Panc1 (cell line): ENCODE measurements around the gene PRKAR2B. TPM values are rescaled to one million over a fixed set of nuclear protein-coding genes. Genes with fewer than 3 reads are reported as not detected.

Experiments
- ATAC-seq: fragments of 200-7000 bp; cut with Tn5 transposase; 2 replicates; pipeline ENCODE4 v1.9.1; 2020; ENCODE audit warnings: mild to moderate bottlenecking, moderate library complexity
- BruUV-seq: library from RNA; stranded (reverse); fragments of 400-500 nt; replicated peaks from 2 replicates; lab custom pipeline; 2021; lab: Mats Ljungman, UMichigan
- CTCF ChIA-PET: fragments of 300-600 bp; sonication (Branson Sonifier 250); formaldehyde crosslinking; loops from one replicate; lab custom pipeline; 2022; ENCODE audit warnings: antibody characterized with exemption; lab: Charles Lee
- POLR2A ChIA-PET: fragments of 300-600 bp; sonication (Branson Sonifier 250); formaldehyde crosslinking; loops from one replicate; lab custom pipeline; 2022; ENCODE audit warnings: antibody characterized with exemption; lab: Charles Lee
- DNase-seq: peaks from one replicate; pipeline ENCODE4 v3.0.0-alpha.2; 2010; ENCODE audit warnings: low read depth, low spot score
- H3K27ac ChIP-seq: 2 replicates; pipeline ENCODE4 v1.5.1; 2011; ENCODE audit warnings: mild to moderate bottlenecking, low read length, inconsistent platforms
- H3K27me3 ChIP-seq: fragments of 200-500 bp; sonication (Bioruptor generic); 2 replicates; pipeline ENCODE4 v1.6.0; 2014; ENCODE audit warnings: low read length, inconsistent platforms; ENCODE audit not compliant: control insufficient read depth, insufficient read depth
- H3K36me3 ChIP-seq: fragments of 200-500 bp; sonication (Bioruptor generic); 2 replicates; pipeline ENCODE4 v1.5.1; 2014; ENCODE audit warnings: inconsistent platforms, mild to moderate bottlenecking, low read length, moderate library complexity; ENCODE audit not compliant: control insufficient read depth, insufficient read depth
- H3K4me1 ChIP-seq: 2 replicates; pipeline ENCODE4 v1.5.1; 2011; ENCODE audit warnings: inconsistent platforms, mild to moderate bottlenecking, low read length, moderate library complexity; ENCODE audit not compliant: control insufficient read depth, insufficient read depth
- H3K4me3 ChIP-seq, 2 experiments: 2 replicates each; pipeline ENCODE4 v1.5.1; 2011 to 2012; ENCODE audit warnings: low read depth in 2 of 2, low read length in 2 of 2, mild to moderate bottlenecking in 2 of 2, inconsistent platforms in 1 of 2, moderate library complexity in 1 of 2
- H3K9me3 ChIP-seq: fragments of 200-500 bp; sonication (Bioruptor generic); 2 replicates; pipeline ENCODE4 v1.5.1; 2014; ENCODE audit warnings: low read depth, mild to moderate bottlenecking, inconsistent platforms, low read length, moderate library complexity; ENCODE audit not compliant: control insufficient read depth, insufficient read depth
- POLR2AphosphoS5 ChIP-seq: IDR thresholded peaks from 2 replicates; pipeline ENCODE4 v1.6.1; 2012; ENCODE audit warnings: mild to moderate bottlenecking, low read depth, low read length, moderate library complexity
- SIN3A ChIP-seq: IDR thresholded peaks from 2 replicates; pipeline ENCODE4 v1.6.1; 2012; ENCODE audit warnings: low read depth, mild to moderate bottlenecking, low read length, moderate library complexity, borderline replicate concordance; ENCODE audit not compliant: insufficient read depth
- TCF7L2 ChIP-seq: IDR thresholded peaks from 2 replicates; pipeline ENCODE4 v1.6.1; 2011; ENCODE audit warnings: mild to moderate bottlenecking, low read depth, low read length, inconsistent platforms
- in situ Hi-C: cut with HindIII; loops from 2 replicates; pipeline ENCODE4 v1.10.0; 2016; ENCODE audit warnings: low sequenced_read_pairs, low pct_unique_long_range_greater_than_20kb
- intact Hi-C: fragments of 100-400 bp; cut with micrococcal nuclease; formaldehyde crosslinking; loops from one replicate; pipeline ENCODE4 v1.10.0; 2022; ENCODE audit not compliant: unreplicated experiment
- total RNA-seq: library from RNA; stranded (reverse); gene quantifications from one replicate; pipeline ENCODE4 v1.2.1, GENCODE V29; 2021; ENCODE audit not compliant: unreplicated experiment
- TF ChIP-seq, protein P1 (sequence below), 2 experiments: IDR thresholded peaks; 2 replicates each; pipeline ENCODE4 v1.6.1; 2011 to 2012; ENCODE audit warnings: low read depth in 2 of 2, control low read depth in 1 of 2, low read length in 1 of 2, mild to moderate bottlenecking in 1 of 2, moderate library complexity in 1 of 2; ENCODE audit not compliant: insufficient read depth in 1 of 2
- TF ChIP-seq, protein P2 (sequence below): fragments of 450-650 bp; IDR thresholded peaks from 2 replicates; pipeline ENCODE4 v1.5.1; 2017; ENCODE audit warnings: mild to moderate bottlenecking

Gene PRKAR2B
- total RNA-seq, 1 experiment from 2014 or later: 0.51 TPM

DNA sequence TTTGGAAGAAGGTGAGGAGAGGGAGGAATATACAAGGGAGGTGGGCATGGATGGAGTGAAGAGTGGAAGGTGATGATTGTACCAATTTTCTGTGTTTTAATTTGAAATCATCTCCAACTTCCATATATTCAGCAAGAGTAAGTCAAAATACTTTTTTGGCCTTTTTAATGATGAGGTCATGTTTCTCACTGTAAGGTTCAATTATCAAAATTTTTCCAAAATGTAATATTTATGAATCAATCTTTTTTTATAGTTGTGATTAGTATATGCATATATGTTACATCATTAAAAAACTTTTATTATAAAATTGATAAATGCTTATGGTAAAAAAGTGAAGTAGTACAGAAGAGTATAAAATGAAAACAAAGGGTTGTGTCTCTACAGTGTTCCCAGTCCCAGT lies 40.7 kb downstream of the PRKAR2B start:
- Histone ChIP-seq H3K9me3 (no peaks in the 10 kb centered on the region), H3K4me1 (no peaks in the 10 kb centered on the region), H3K27me3 (no peaks in the 10 kb centered on the region; the same call in 1 of the 2 replicates), H3K36me3 (no peaks in the 10 kb centered on the region; the same call in 1 of the 2 replicates), H3K4me3 (no peak overlapping the region), H3K27ac (no peak overlapping the region)
- ATAC-seq: no peak
- no peak for DNase-seq
- in situ Hi-C loops (no loop called here), intact Hi-C loops (no loop called here)
- TF ChIP-seq TCF7L2 (no peak), POLR2AphosphoS5 (no peak), SIN3A (no peak)
- TF ChIP-seq, protein P1, sequence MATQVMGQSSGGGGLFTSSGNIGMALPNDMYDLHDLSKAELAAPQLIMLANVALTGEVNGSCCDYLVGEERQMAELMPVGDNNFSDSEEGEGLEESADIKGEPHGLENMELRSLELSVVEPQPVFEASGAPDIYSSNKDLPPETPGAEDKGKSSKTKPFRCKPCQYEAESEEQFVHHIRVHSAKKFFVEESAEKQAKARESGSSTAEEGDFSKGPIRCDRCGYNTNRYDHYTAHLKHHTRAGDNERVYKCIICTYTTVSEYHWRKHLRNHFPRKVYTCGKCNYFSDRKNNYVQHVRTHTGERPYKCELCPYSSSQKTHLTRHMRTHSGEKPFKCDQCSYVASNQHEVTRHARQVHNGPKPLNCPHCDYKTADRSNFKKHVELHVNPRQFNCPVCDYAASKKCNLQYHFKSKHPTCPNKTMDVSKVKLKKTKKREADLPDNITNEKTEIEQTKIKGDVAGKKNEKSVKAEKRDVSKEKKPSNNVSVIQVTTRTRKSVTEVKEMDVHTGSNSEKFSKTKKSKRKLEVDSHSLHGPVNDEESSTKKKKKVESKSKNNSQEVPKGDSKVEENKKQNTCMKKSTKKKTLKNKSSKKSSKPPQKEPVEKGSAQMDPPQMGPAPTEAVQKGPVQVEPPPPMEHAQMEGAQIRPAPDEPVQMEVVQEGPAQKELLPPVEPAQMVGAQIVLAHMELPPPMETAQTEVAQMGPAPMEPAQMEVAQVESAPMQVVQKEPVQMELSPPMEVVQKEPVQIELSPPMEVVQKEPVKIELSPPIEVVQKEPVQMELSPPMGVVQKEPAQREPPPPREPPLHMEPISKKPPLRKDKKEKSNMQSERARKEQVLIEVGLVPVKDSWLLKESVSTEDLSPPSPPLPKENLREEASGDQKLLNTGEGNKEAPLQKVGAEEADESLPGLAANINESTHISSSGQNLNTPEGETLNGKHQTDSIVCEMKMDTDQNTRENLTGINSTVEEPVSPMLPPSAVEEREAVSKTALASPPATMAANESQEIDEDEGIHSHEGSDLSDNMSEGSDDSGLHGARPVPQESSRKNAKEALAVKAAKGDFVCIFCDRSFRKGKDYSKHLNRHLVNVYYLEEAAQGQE (IDR thresholded peaks at IDR 0.05; ENCODE audit: insufficient read depth in 1 of 2, low read depth in 2 of 2, low read length in 1 of 2): no peak
- TF ChIP-seq, protein P2, sequence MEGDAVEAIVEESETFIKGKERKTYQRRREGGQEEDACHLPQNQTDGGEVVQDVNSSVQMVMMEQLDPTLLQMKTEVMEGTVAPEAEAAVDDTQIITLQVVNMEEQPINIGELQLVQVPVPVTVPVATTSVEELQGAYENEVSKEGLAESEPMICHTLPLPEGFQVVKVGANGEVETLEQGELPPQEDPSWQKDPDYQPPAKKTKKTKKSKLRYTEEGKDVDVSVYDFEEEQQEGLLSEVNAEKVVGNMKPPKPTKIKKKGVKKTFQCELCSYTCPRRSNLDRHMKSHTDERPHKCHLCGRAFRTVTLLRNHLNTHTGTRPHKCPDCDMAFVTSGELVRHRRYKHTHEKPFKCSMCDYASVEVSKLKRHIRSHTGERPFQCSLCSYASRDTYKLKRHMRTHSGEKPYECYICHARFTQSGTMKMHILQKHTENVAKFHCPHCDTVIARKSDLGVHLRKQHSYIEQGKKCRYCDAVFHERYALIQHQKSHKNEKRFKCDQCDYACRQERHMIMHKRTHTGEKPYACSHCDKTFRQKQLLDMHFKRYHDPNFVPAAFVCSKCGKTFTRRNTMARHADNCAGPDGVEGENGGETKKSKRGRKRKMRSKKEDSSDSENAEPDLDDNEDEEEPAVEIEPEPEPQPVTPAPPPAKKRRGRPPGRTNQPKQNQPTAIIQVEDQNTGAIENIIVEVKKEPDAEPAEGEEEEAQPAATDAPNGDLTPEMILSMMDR: no peak
- ChIA-PET POLR2A (no interaction called here), CTCF (no interaction called here)
- BruUV-seq: no TSS peak

DNA sequence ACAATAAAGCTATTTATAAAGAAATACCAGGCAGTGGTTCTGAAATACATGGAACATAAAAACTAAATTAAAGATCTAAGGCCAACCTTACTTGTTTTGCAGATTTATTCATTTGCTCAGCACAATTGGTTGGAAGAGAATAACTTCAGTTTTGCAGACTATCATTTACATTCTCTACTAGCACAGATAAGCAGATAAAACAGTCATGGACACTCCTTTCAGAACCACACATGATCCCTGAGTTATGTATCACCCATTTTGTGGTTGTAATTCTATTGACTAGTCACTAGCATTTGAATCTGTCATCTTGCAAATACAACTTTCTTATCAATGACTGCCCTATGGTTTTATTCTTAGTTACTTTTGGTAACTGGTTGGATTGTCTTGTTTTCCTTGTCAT lies 45.1 kb downstream of the PRKAR2B start:
- no peak for ATAC-seq
- DNase-seq: no peak
- H3K4me3 ChIP-seq: no peak overlapping the region
- ChIA-PET POLR2A (no interaction called here), CTCF (no interaction called here)
- H3K4me1 ChIP-seq: no peaks in the 10 kb centered on the region
- intact Hi-C loops (no loop called here), in situ Hi-C loops (no loop called here)
- H3K27ac ChIP-seq: no peak overlapping the region
- BruUV-seq: no TSS peak
- H3K36me3 ChIP-seq: no peaks in the 10 kb centered on the region
- no peaks in the 10 kb centered on the region for H3K9me3 ChIP-seq
- no peaks in the 10 kb centered on the region; the same call in 1 of the 2 replicates for H3K27me3 ChIP-seq
- TF ChIP-seq, protein P2: no peak
- TF ChIP-seq TCF7L2 (no peak), SIN3A (no peak), POLR2AphosphoS5 (no peak)
- TF ChIP-seq, protein P1 (IDR thresholded peaks at IDR 0.05; ENCODE audit: insufficient read depth in 1 of 2, low read depth in 2 of 2, low read length in 1 of 2): no peak
